K562 (cell line): ENCODE data around the gene TMEM132E. TPM values are rescaled to one million over a fixed set of nuclear protein-coding genes. Genes with fewer than 3 reads are reported as not detected.

Source experiments
- ATAC-seq: fragments of 200-7000 bp; cut with Tn5 transposase; 3 replicates; pipeline ENCODE4 v1.9.1; 2020; ENCODE audit warnings: moderate library complexity
- BruUV-seq: library from RNA; stranded (reverse); fragments of 400-500 nt; replicated peaks from 2 replicates; lab custom pipeline; 2021; lab: Mats Ljungman, UMichigan
- CTCF ChIA-PET: fragments of 300-600 bp; formaldehyde crosslinking; extraction: SDS; loops from one replicate; lab custom pipeline; 2021; ENCODE audit warnings: low intra/inter-chr PET ratio; lab: Yijun Ruan, JAX
- POLR2A ChIA-PET: fragments of 300-600, 350-650 bp; sonication (Branson Sonifier 250); formaldehyde crosslinking; extraction: SDS; loops from one replicate; lab custom pipeline; 2021; ENCODE audit warnings: antibody characterized with exemption, inconsistent platforms; lab: Yijun Ruan, JAX
- DNase-seq, 4 experiments: peaks; one replicate each; pipeline versions ENCODE4 v3.0.0 to v3.0.0-alpha.2; 2011 to 2018; ENCODE audit warnings: low spot score in 3 of 4, mixed read lengths in 3 of 4; ENCODE audit errors: extremely low read depth in 1 of 4
- FAIRE-seq: peaks from 2 replicates; lab custom pipeline; 2011; peaks lifted over from hg19 to GRCh38; lab: Jason Lieb, UNC
- H2AFZ ChIP-seq: 2 replicates; pipeline ENCODE4 v1.6.0; 2011; ENCODE audit warnings: low read depth, low read length, control low read depth, inconsistent platforms
- H3K27ac ChIP-seq: fragments of 200-600 bp; 3 replicates; pipeline ENCODE4 v1.8.0; 2011; ENCODE audit warnings: low read depth, mild to moderate bottlenecking, control low read depth, inconsistent platforms, low read length, moderate library complexity, mixed read lengths; ENCODE audit errors: extremely low read depth
- H3K27me3 ChIP-seq, 2 experiments: fragments of 300-600 bp in 1 of 2; 2 replicates in 1 of 2; 3 replicates in 1 of 2; pipeline versions ENCODE4 v1.6.0 to v1.8.0; 2011; ENCODE audit warnings: inconsistent platforms in 2 of 2, low read length in 2 of 2, mild to moderate bottlenecking in 1 of 2, mixed read lengths in 1 of 2, moderate library complexity in 1 of 2; ENCODE audit not compliant: control insufficient read depth in 2 of 2, insufficient read depth in 2 of 2
- H3K36me3 ChIP-seq: fragments of 300-600 bp; 3 replicates; pipeline ENCODE4 v1.8.0; 2011; ENCODE audit warnings: mild to moderate bottlenecking, low read length, inconsistent platforms; ENCODE audit not compliant: control insufficient read depth, insufficient read depth
- H3K4me1 ChIP-seq, 2 experiments: fragments of 200-600 bp in 1 of 2; replicated peaks in 1 of 2; 2 replicates in 1 of 2; 3 replicates in 1 of 2; pipeline versions ENCODE4 v1.5.1 to v1.8.0; 2011; ENCODE audit warnings: inconsistent platforms in 2 of 2, low read length in 2 of 2, mild to moderate bottlenecking in 1 of 2, mixed read lengths in 1 of 2, moderate library complexity in 1 of 2; ENCODE audit not compliant: control insufficient read depth in 2 of 2, insufficient read depth in 2 of 2
- H3K4me2 ChIP-seq: 2 replicates; pipeline ENCODE4 v1.6.1; 2011; ENCODE audit warnings: low read length, control low read depth, inconsistent platforms, mixed read lengths; ENCODE audit not compliant: insufficient read depth
- H3K4me3 ChIP-seq: fragments of 200-600 bp; sonication (generic), shearing (Covaris generic); 2 replicates; pipeline ENCODE4 v1.5.1; 2016; ENCODE audit warnings: control low read depth, inconsistent platforms
- H3K79me2 ChIP-seq: fragments of 200-600 bp; 3 replicates; pipeline ENCODE4 v1.8.0; 2011; ENCODE audit warnings: low read length, inconsistent platforms; ENCODE audit not compliant: control insufficient read depth, insufficient read depth
- H3K9ac ChIP-seq, 2 experiments: 2 replicates each; pipeline versions ENCODE4 v1.6.0 to v1.6.1; 2011; ENCODE audit warnings: low read depth in 2 of 2, low read length in 2 of 2, control low read depth in 1 of 2, inconsistent platforms in 1 of 2, mild to moderate bottlenecking in 1 of 2, mixed read lengths in 1 of 2; ENCODE audit not compliant: insufficient read depth in 1 of 2
- H3K9me1 ChIP-seq: one replicate; pipeline ENCODE4 v1.6.0; 2011; ENCODE audit warnings: inconsistent platforms, mild to moderate bottlenecking, low read length, moderate library complexity; ENCODE audit not compliant: control insufficient read depth, insufficient read depth
- H3K9me3 ChIP-seq: replicated peaks from 2 replicates; pipeline ENCODE4 v1.5.1; 2011; ENCODE audit warnings: low read depth, low read length, inconsistent platforms; ENCODE audit not compliant: control insufficient read depth, insufficient read depth
- H4K20me1 ChIP-seq: replicated peaks from 2 replicates; pipeline ENCODE4 v1.6.1; 2011; ENCODE audit warnings: low read length, inconsistent platforms, mixed read lengths; ENCODE audit not compliant: control insufficient read depth, insufficient read depth
- MAFK ChIP-seq: IDR thresholded peaks from 2 replicates; pipeline ENCODE4 v1.6.1; 2011; ENCODE audit warnings: low read length, improper control_type of control experiment
- MIER1 ChIP-seq: fragments of 450-650 bp; IDR thresholded peaks from 2 replicates; pipeline ENCODE4 v1.6.1; 2016; ENCODE audit warnings: antibody characterized with exemption, mild to moderate bottlenecking, low read depth
- PTRF ChIP-seq: fragments of 450-650 bp; IDR thresholded peaks from 2 replicates; pipeline ENCODE4 v1.6.1; 2016; ENCODE audit warnings: mild to moderate bottlenecking, missing genetic modification characterization, missing compliant biosample characterization
- TFE3 ChIP-seq: fragments of 450-650 bp; formaldehyde crosslinking; IDR thresholded peaks from 2 replicates; pipeline ENCODE4 v1.4.0; 2020; ENCODE audit warnings: mild to moderate bottlenecking, mixed read lengths
- THAP7 ChIP-seq: fragments of 250-450 bp; sonication (Bioruptor Pico); IDR thresholded peaks from 2 replicates; pipeline ENCODE4 v1.5.0; 2021
- TRIM24 ChIP-seq, 2 experiments: fragments of 450-650 bp; IDR thresholded peaks; 2 replicates each; pipeline ENCODE4 v1.6.1; 2016
- ZNF121 ChIP-seq: sonication (generic); formaldehyde crosslinking; conservative IDR thresholded peaks from 2 replicates; pipeline ENCODE4 v1.8.0; 2022; ENCODE audit warnings: missing genetic modification reagents
- WGBS: fragments of 100-300 bp; shearing (Covaris generic); methylation state at CpG from one replicate; pipeline ENCODE4 v1.1.6; 2016; ENCODE audit warnings: low coverage, mixed read lengths; ENCODE audit not compliant: insufficient coverage; ENCODE audit errors: missing lambda C conversion rate; 5-methylcytosine and 5-hydroxymethylcytosine counted together
- in situ Hi-C: fragments of 300-500 bp; cut with MboI; formaldehyde crosslinking; loops from 4 replicates; pipeline ENCODE4 v1.15.0; 2018; ENCODE audit warnings: inconsistent platforms, mixed read lengths
- intact Hi-C: fragments of 100-400 bp; cut with micrococcal nuclease; formaldehyde crosslinking; loops from 2 replicates; pipeline ENCODE4 v1.14.2; 2022
- polyA plus RNA-seq, 8 experiments: library from polyadenylated mRNA; depleted of rRNA in 4 of 8; stranded (reverse) in 5 of 8; unstranded in 3 of 8; fragments of >200 nt; fragmentation: Nextera tagmentation in 2 of 8; fragmentation: Illumina TruSeq in 1 of 8; extraction: Ambion mirVana in 2 of 8; extraction: Trizol in 1 of 8; gene quantifications; 2 replicates each; pipeline versions ENCODE4 v1.2.1 to v1.2.3, GENCODE V29; 2011 to 2014; ENCODE audit warnings: inconsistent platforms in 1 of 8, missing spikeins in 1 of 8
- total RNA-seq, 7 experiments: library from RNA; depleted of rRNA in 6 of 7; stranded (reverse); fragments of >200 nt in 6 of 7; fragmentation: Illumina TruSeq in 2 of 7; extraction: Trizol in 2 of 7; gene quantifications; 2 replicates each; pipeline versions ENCODE4 v1.2.1 to v1.2.3, GENCODE V29; 2011 to 2021; ENCODE audit warnings: low replicate concordance in 1 of 7

Gene TMEM132E
- total and polyA plus RNA-seq, 9 of the 15 experiments (the other 6 are each of a cell fraction or from before 2014, with no cell fraction given), result not detected

- H3K9me3 ChIP-seq, result no peaks in the 10 kb centered on the region
- CTCF ChIA-PET, result no interaction called here
- H3K9ac ChIP-seq, result no peak overlapping the region
- TF ChIP-seq TFE3 (CRISPR knock-in tag) (no peak), ZNF121 (CRISPR knock-in tag) (no peak), MAFK (no peak), THAP7 (CRISPR knock-in tag) (no peak), MIER1 (no peak), PTRF (tag) (no peak), TRIM24 (IDR thresholded peaks at IDR 0.05) (no peak)
- FAIRE-seq (no peak), ATAC-seq (no peak), DNase-seq (no peak)
- no peaks in the 10 kb centered on the region for H3K27me3 ChIP-seq
- no peak overlapping the region for H2AFZ ChIP-seq
- H3K4me2 ChIP-seq, result no peak overlapping the region
- H3K9me1 ChIP-seq, result no peaks in the 10 kb centered on the region
- no peaks in the 10 kb centered on the region for H4K20me1 ChIP-seq
- whole genome bisulfite sequencing, result 0% methylated on average over 2 of the region's 2 CpGs
- no peak overlapping the region for H3K4me3 ChIP-seq
- POLR2A ChIA-PET, result interaction anchor here (0.6 kb wide), 1 partner anchor 86 kb away, joined by 3 read pairs; no protein-coding TSS in a partner anchor
- H3K36me3 ChIP-seq, result no peaks in the 10 kb centered on the region
- no peaks in the 10 kb centered on the region for H3K79me2 ChIP-seq
- no TSS peak for BruUV-seq
- H3K27ac ChIP-seq, result no peak overlapping the region
- H3K4me1 ChIP-seq, result no peaks in the 10 kb centered on the region
- intact Hi-C loops (no loop called here), in situ Hi-C loops (no loop called here)
Measured at GRCh38 chr17:34675605-34676004, 96.2 kb downstream of the TMEM132E start.
